Liver (tissue), 9 donors: ENCODE results near the gene PRG3. TPM values are rescaled to one million over a fixed set of nuclear protein-coding genes. Genes with fewer than 3 reads are reported as not detected.

Experiments
- DNase-seq: peaks from one replicate; pipeline ENCODE4 v3.0.0-alpha.2; 2017; ENCODE audit warnings: low spot score
- H3K27ac ChIP-seq, 2 donors: one replicate each; pipeline ENCODE4 v1.7.0; 2013; ENCODE audit warnings: inconsistent platforms in 2 of 2, low read length in 2 of 2, control low read depth in 1 of 2, low read depth in 1 of 2, mild to moderate bottlenecking in 1 of 2
- H3K27me3 ChIP-seq, 4 donors: one replicate each; pipeline versions ENCODE4 v1.6.1 to v1.7.0; 2013; ENCODE audit warnings: low read length in 3 of 4, inconsistent platforms in 1 of 4, mild to moderate bottlenecking in 1 of 4, moderate library complexity in 1 of 4; ENCODE audit not compliant: control insufficient read depth in 4 of 4, insufficient read depth in 4 of 4
- H3K36me3 ChIP-seq, 4 donors: one replicate each; pipeline versions ENCODE4 v1.6.1 to v1.7.0; 2013; ENCODE audit warnings: low read length in 3 of 4, mild to moderate bottlenecking in 3 of 4, low read depth in 1 of 4, moderate library complexity in 1 of 4; ENCODE audit not compliant: control insufficient read depth in 4 of 4, insufficient read depth in 3 of 4
- H3K4me1 ChIP-seq, 4 donors: one replicate each; pipeline versions ENCODE4 v1.6.1 to v1.7.0; 2013; ENCODE audit warnings: low read length in 3 of 4, mild to moderate bottlenecking in 3 of 4, moderate library complexity in 1 of 4; ENCODE audit not compliant: control insufficient read depth in 4 of 4, insufficient read depth in 4 of 4
- H3K4me3 ChIP-seq, 3 donors: one replicate each; pipeline versions ENCODE4 v1.6.1 to v1.7.0; 2013; ENCODE audit warnings: low read length in 3 of 3, control low read depth in 1 of 3, low read depth in 1 of 3, mild to moderate bottlenecking in 1 of 3
- H3K9ac ChIP-seq, 2 donors: one replicate each; pipeline ENCODE4 v1.7.0; 2013; ENCODE audit warnings: low read length in 2 of 2, mild to moderate bottlenecking in 2 of 2, moderate library complexity in 2 of 2, control low read depth in 1 of 2, low read depth in 1 of 2
- H3K9me3 ChIP-seq, 4 donors: one replicate each; pipeline versions ENCODE4 v1.6.1 to v1.7.0; 2013; ENCODE audit warnings: low read length in 3 of 4; ENCODE audit not compliant: control insufficient read depth in 4 of 4
- EGR1 ChIP-seq, 2 donors: IDR thresholded peaks; 2 replicates each; pipeline ENCODE4 v1.6.1; 2016 to 2018; ENCODE audit warnings: antibody characterized with exemption in 2 of 2, low read depth in 2 of 2
- FOXA1 ChIP-seq: IDR thresholded peaks from 2 replicates; pipeline ENCODE4 v1.6.1; 2016; ENCODE audit warnings: antibody characterized with exemption
- FOXA2 ChIP-seq: IDR thresholded peaks from 2 replicates; pipeline ENCODE4 v1.6.1; 2016; ENCODE audit warnings: antibody characterized with exemption
- GABPA ChIP-seq, 2 donors: IDR thresholded peaks in 1 of 2; conservative IDR thresholded peaks in 1 of 2; 2 replicates each; pipeline ENCODE4 v1.6.1; 2016; ENCODE audit warnings: antibody characterized with exemption in 2 of 2, mild to moderate bottlenecking in 1 of 2, moderate library complexity in 1 of 2
- HNF4A ChIP-seq, 2 donors: conservative IDR thresholded peaks; 2 replicates each; pipeline ENCODE4 v1.6.1; 2016; ENCODE audit warnings: antibody characterized with exemption in 2 of 2, mild to moderate bottlenecking in 2 of 2
- HNF4G ChIP-seq: IDR thresholded peaks from 2 replicates; pipeline ENCODE4 v1.6.1; 2016; ENCODE audit warnings: antibody characterized with exemption
- JUND ChIP-seq, 2 donors: IDR thresholded peaks; 2 replicates each; pipeline ENCODE4 v1.6.1; 2016; ENCODE audit warnings: antibody characterized with exemption in 2 of 2
- NR2F2 ChIP-seq: IDR thresholded peaks from 2 replicates; pipeline ENCODE4 v1.6.1; 2016; ENCODE audit warnings: antibody characterized with exemption
- TAF1 ChIP-seq: conservative IDR thresholded peaks from 2 replicates; pipeline ENCODE4 v1.6.1; 2016; ENCODE audit warnings: antibody characterized with exemption, mild to moderate bottlenecking
- YY1 ChIP-seq: IDR thresholded peaks from 2 replicates; pipeline ENCODE4 v1.6.1; 2016; ENCODE audit warnings: antibody characterized with exemption, mild to moderate bottlenecking
- WGBS: extraction: QIAGEN DNeasy Blood & Tissue Kit; methylation state at CpG from one replicate; pipeline ENCODE4 v1.1.7; 2013; 5-methylcytosine and 5-hydroxymethylcytosine counted together
- polyA plus RNA-seq, 2 donors: library from polyadenylated mRNA; stranded (reverse) in 1 of 2; unstranded in 1 of 2; fragments of 200-250 nt in 1 of 2; fragments of >200 nt in 1 of 2; fragmentation: Nextera tagmentation in 1 of 2; extraction: Ambion mirVana in 1 of 2; gene quantifications; one replicate each; pipeline versions ENCODE4 v1.2.1 to v1.2.3, GENCODE V29; 2013 to 2015
- total RNA-seq, 2 donors: library from RNA; depleted of rRNA; stranded (reverse); fragments of >200 nt; gene quantifications; one replicate each; pipeline ENCODE4 v1.2.3, GENCODE V29; 2014
- TF ChIP-seq, protein P1 (sequence below): IDR thresholded peaks from 2 replicates; pipeline ENCODE4 v1.6.1; 2016; ENCODE audit warnings: antibody characterized with exemption, mild to moderate bottlenecking
- TF ChIP-seq, protein P2 (sequence below): IDR thresholded peaks from 2 replicates; pipeline ENCODE4 v1.6.1; 2016; ENCODE audit warnings: antibody characterized with exemption
- TF ChIP-seq, protein P3 (sequence below): IDR thresholded peaks from 2 replicates; pipeline ENCODE4 v1.6.1; 2016; ENCODE audit warnings: antibody characterized with exemption
- TF ChIP-seq, protein P4 (sequence below): fragments of 150-350 bp; IDR thresholded peaks from 2 replicates; pipeline ENCODE4 v1.5.1; 2017; ENCODE audit warnings: improper control_type of control experiment, low read depth, low read length; ENCODE audit not compliant: missing input control
- TF ChIP-seq, protein P5 (sequence below): IDR thresholded peaks from 2 replicates; pipeline ENCODE4 v1.6.1; 2016; ENCODE audit warnings: antibody characterized with exemption
- donor health status: healthy.
- donor health status: healthy.
- donor health status: healthy.
- donor health status: healthy.
- donor health status: healthy.

PRG3 gene
- total and polyA plus RNA-seq, 4 donors, result 0.22 to 4.9 TPM; not detected in 2

DNA sequence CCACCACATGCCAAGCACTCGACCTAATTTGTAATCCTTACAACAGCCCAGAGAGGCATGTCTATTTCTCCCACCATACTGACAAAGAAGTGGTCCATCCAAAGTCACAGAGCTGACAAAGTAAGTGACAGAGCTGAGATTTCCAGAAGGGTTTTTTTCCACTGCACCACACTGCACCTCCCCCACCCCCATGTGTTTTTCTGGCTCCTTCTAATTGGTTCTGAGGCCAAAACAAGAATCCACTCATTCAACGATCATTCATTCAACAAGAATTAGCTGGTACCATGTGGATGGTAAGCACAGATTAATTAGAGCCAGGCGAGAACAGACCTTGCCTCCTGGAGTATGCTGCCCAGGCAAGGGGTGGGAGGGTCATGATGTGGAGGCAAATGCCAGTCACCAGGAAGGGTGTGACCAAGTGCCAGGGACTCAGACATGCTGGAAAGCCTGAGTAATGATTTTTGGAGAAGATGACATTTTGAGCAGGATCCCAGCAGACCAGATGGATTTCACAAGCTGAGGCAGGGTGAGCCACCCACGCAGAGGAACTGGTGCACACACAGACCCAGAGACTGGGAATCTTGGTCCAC is 24.4 kb upstream of the PRG3 start:
- Histone ChIP-seq H3K9me3 (no peaks in the 10 kb centered on the region), H3K27me3 (no peaks in the 10 kb centered on the region), H3K4me3 (no peak overlapping the region), H3K27ac (no peak overlapping the region), H3K36me3 (peaks cover 12 to 43% (median 37%) of the 10 kb centered on the region in 4 donors), H3K4me1 (peaks cover 0 to 1% (median under 1%) of the 10 kb centered on the region in 4 donors), H3K9ac (no peak overlapping the region)
- 92% methylated on average over 4 of the region's 4 CpGs for WGBS
- TF ChIP-seq EGR1 (IDR thresholded peaks at IDR 0.05; ENCODE audit: low read depth in 2 of 2) (no peak), YY1 (no peak), JUND (IDR thresholded peaks at IDR 0.05) (no peak), FOXA1 (no peak), HNF4A (conservative IDR thresholded peaks at IDR 0.05) (no peak), TAF1 (no peak)
- TF ChIP-seq, protein P1, sequence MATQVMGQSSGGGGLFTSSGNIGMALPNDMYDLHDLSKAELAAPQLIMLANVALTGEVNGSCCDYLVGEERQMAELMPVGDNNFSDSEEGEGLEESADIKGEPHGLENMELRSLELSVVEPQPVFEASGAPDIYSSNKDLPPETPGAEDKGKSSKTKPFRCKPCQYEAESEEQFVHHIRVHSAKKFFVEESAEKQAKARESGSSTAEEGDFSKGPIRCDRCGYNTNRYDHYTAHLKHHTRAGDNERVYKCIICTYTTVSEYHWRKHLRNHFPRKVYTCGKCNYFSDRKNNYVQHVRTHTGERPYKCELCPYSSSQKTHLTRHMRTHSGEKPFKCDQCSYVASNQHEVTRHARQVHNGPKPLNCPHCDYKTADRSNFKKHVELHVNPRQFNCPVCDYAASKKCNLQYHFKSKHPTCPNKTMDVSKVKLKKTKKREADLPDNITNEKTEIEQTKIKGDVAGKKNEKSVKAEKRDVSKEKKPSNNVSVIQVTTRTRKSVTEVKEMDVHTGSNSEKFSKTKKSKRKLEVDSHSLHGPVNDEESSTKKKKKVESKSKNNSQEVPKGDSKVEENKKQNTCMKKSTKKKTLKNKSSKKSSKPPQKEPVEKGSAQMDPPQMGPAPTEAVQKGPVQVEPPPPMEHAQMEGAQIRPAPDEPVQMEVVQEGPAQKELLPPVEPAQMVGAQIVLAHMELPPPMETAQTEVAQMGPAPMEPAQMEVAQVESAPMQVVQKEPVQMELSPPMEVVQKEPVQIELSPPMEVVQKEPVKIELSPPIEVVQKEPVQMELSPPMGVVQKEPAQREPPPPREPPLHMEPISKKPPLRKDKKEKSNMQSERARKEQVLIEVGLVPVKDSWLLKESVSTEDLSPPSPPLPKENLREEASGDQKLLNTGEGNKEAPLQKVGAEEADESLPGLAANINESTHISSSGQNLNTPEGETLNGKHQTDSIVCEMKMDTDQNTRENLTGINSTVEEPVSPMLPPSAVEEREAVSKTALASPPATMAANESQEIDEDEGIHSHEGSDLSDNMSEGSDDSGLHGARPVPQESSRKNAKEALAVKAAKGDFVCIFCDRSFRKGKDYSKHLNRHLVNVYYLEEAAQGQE, result no peak
- TF ChIP-seq, protein P2, sequence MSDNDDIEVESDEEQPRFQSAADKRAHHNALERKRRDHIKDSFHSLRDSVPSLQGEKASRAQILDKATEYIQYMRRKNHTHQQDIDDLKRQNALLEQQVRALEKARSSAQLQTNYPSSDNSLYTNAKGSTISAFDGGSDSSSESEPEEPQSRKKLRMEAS, result no peak
- TF ChIP-seq, protein P3, sequence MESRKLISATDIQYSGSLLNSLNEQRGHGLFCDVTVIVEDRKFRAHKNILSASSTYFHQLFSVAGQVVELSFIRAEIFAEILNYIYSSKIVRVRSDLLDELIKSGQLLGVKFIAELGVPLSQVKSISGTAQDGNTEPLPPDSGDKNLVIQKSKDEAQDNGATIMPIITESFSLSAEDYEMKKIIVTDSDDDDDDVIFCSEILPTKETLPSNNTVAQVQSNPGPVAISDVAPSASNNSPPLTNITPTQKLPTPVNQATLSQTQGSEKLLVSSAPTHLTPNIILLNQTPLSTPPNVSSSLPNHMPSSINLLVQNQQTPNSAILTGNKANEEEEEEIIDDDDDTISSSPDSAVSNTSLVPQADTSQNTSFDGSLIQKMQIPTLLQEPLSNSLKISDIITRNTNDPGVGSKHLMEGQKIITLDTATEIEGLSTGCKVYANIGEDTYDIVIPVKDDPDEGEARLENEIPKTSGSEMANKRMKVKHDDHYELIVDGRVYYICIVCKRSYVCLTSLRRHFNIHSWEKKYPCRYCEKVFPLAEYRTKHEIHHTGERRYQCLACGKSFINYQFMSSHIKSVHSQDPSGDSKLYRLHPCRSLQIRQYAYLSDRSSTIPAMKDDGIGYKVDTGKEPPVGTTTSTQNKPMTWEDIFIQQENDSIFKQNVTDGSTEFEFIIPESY, result no peak
- TF ChIP-seq, protein P4, sequence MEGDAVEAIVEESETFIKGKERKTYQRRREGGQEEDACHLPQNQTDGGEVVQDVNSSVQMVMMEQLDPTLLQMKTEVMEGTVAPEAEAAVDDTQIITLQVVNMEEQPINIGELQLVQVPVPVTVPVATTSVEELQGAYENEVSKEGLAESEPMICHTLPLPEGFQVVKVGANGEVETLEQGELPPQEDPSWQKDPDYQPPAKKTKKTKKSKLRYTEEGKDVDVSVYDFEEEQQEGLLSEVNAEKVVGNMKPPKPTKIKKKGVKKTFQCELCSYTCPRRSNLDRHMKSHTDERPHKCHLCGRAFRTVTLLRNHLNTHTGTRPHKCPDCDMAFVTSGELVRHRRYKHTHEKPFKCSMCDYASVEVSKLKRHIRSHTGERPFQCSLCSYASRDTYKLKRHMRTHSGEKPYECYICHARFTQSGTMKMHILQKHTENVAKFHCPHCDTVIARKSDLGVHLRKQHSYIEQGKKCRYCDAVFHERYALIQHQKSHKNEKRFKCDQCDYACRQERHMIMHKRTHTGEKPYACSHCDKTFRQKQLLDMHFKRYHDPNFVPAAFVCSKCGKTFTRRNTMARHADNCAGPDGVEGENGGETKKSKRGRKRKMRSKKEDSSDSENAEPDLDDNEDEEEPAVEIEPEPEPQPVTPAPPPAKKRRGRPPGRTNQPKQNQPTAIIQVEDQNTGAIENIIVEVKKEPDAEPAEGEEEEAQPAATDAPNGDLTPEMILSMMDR, result no peak
- no peak for DNase-seq

DNA sequence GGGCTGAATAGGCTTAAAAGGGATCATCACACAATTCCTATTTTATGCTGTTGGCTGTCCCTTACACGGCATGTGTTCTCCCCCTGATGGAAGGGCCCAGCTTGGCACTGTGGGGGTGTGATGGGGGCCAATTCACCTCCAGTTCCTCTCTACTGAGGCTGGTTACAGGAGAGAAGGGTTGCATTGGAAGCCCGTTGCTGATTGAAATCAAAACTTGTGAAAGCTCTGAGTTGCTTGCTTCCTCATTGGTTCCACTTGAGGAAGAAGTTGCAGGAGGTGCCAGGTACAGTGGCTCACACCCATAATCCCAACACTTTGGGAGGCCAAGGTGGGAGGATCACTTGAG is 22.8 kb upstream of the PRG3 start:
- TF ChIP-seq FOXA2 (no peak), GABPA (IDR thresholded peaks at IDR 0.05 in 1 of 2, conservative IDR thresholded peaks at IDR 0.05 in 1 of 2) (no peak), JUND (IDR thresholded peaks at IDR 0.05) (no peak), NR2F2 (no peak), YY1 (no peak), HNF4G (no peak)
- TF ChIP-seq, protein P1, result no peak
- TF ChIP-seq, protein P2, result no peak
- TF ChIP-seq, protein P5, sequence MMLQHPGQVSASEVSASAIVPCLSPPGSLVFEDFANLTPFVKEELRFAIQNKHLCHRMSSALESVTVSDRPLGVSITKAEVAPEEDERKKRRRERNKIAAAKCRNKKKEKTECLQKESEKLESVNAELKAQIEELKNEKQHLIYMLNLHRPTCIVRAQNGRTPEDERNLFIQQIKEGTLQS, result no peak
- H3K4me1 ChIP-seq, result peaks cover 1 to 7% (median 4%) of the 10 kb centered on the region in 4 donors
- H3K4me3 ChIP-seq, result no peak overlapping the region
- no peaks in the 10 kb centered on the region for H3K9me3 ChIP-seq
- H3K27ac ChIP-seq, result no peak overlapping the region
- DNase-seq, result no peak
- 87% methylated on average over 2 of the region's 2 CpGs for WGBS
- no peak overlapping the region for H3K9ac ChIP-seq
- peaks cover 8 to 27% (median 23%) of the 10 kb centered on the region in 4 donors for H3K36me3 ChIP-seq
- H3K27me3 ChIP-seq, result no peaks in the 10 kb centered on the region
